GM13977 (cell line): ENCODE results near the gene SIL1.

ENCODE experiments used
- DNase-seq: peaks from one replicate; pipeline ENCODE4 v3.0.0; 2012; ENCODE audit warnings: low spot score
- CTCF ChIP-seq: IDR thresholded peaks from 2 replicates; pipeline ENCODE4 v1.5.1; 2012; ENCODE audit warnings: mild to moderate bottlenecking, control low read depth; ENCODE audit not compliant: insufficient read depth; ENCODE audit errors: extremely low read depth, missing control alignments
- in situ Hi-C: fragments of 300-500 bp; cut with MboI; formaldehyde crosslinking; loops from one replicate; pipeline ENCODE4 v1.12.0; 2022; ENCODE audit warnings: low sequenced_read_pairs, low pct_unique_long_range_greater_than_20kb, mixed read lengths, inconsistent platforms; ENCODE audit not compliant: unreplicated experiment

Gene SIL1

GRCh38 chr5:138948471-138949222 lies 249.5 kb downstream of the SIL1 start:
- no peak for DNase-seq
- in situ Hi-C loops = no loop called here
- TF ChIP-seq CTCF = no peak

GRCh38 chr5:138947780-138948179 lies 250.4 kb downstream of the SIL1 start:
- in situ Hi-C loops = no loop called here
- no peak for TF ChIP-seq CTCF
- DNase-seq = no peak

GRCh38 chr5:138946831-138947560 lies 251.2 kb downstream of the SIL1 start:
- in situ Hi-C loops = no loop called here
- TF ChIP-seq CTCF = no peak
- no peak for DNase-seq

- in situ Hi-C loops = no loop called here
- TF ChIP-seq CTCF = no peak
Measured at GRCh38 chr5:138946241-138946623, 251.9 kb downstream of the SIL1 start.

GRCh38 chr5:138945421-138946240 lies 252.5 kb downstream of the SIL1 start:
- TF ChIP-seq CTCF = no peak
- in situ Hi-C loops = no loop called here
- no peak for DNase-seq

More at GRCh38 chr5:138946241-138946623, 251.9 kb downstream of the SIL1 start:
- DNase-seq = no peak

GRCh38 chr5:138944527-138945322 lies 253.4 kb downstream of the SIL1 start:
- DNase-seq = no peak
- in situ Hi-C loops = no loop called here
- TF ChIP-seq CTCF = no peak
